Osteocyte (in vitro differentiated cells): ENCODE measurements around the gene TRAK1. TPM values are rescaled to one million over a fixed set of nuclear protein-coding genes. Genes with fewer than 3 reads are reported as not detected.

ENCODE experiments used
- DNase-seq: peaks from one replicate; pipeline ENCODE4 v3.0.0; 2021; ENCODE audit warnings: mixed read lengths; ENCODE audit not compliant: unreplicated experiment; ENCODE audit errors: extremely low spot score
- H3K27ac Mint-ChIP-seq: one replicate; pipeline ENCODE4 v1.8.0; 2021; ENCODE audit warnings: mild to moderate bottlenecking, mixed read lengths; ENCODE audit not compliant: unreplicated experiment
- H3K27me3 Mint-ChIP-seq: one replicate; pipeline ENCODE4 v1.8.0; 2021; ENCODE audit warnings: mixed read lengths; ENCODE audit not compliant: unreplicated experiment
- H3K36me3 Mint-ChIP-seq: one replicate; pipeline ENCODE4 v1.8.0; 2021; ENCODE audit warnings: mixed read lengths; ENCODE audit not compliant: unreplicated experiment
- H3K4me1 Mint-ChIP-seq: one replicate; pipeline ENCODE4 v1.8.0; 2021; ENCODE audit warnings: mixed read lengths; ENCODE audit not compliant: unreplicated experiment
- H3K4me3 Mint-ChIP-seq: one replicate; pipeline ENCODE4 v1.8.0; 2021; ENCODE audit warnings: mild to moderate bottlenecking, moderate library complexity, mixed read lengths; ENCODE audit not compliant: unreplicated experiment
- H3K9me3 Mint-ChIP-seq: one replicate; pipeline ENCODE4 v1.8.0; 2021; ENCODE audit warnings: mixed read lengths; ENCODE audit not compliant: unreplicated experiment
- CTCF ChIP-seq: fragments of 200-600 bp; sonication (generic); IDR thresholded peaks from 2 replicates; pipeline ENCODE4 v1.5.0; 2021; ENCODE audit warnings: antibody characterized with exemption, mild to moderate bottlenecking, moderate library complexity
- total RNA-seq: library from RNA; stranded (reverse); gene quantifications from 2 replicates; pipeline ENCODE4 v1.2.1, GENCODE V29; 2021

Gene TRAK1
- total RNA-seq, 1 donor from 2014 or later, result 30.7 TPM

GRCh38 chr3:42129014-42129953 lies 38.1 kb downstream of the TRAK1 start:
- H3K4me3 Mint-ChIP-seq, result no peak overlapping the region

GRCh38 chr3:42130007-42130328 lies 38.8 kb downstream of the TRAK1 start:
- Mint-ChIP-seq H3K36me3 (peaks cover 22% of the 10 kb centered on the region), H3K27me3 (no peaks in the 10 kb centered on the region), H3K9me3 (no peaks in the 10 kb centered on the region), H3K27ac (no peak overlapping the region), H3K4me3 (no peak overlapping the region), H3K4me1 (no peaks in the 10 kb centered on the region)
- no peak for TF ChIP-seq CTCF
- no peak for DNase-seq

More at GRCh38 chr3:42129014-42129953, 38.1 kb downstream of the TRAK1 start:
- no peaks in the 10 kb centered on the region for H3K4me1 Mint-ChIP-seq
- H3K27ac Mint-ChIP-seq, result no peak overlapping the region
- no peak for TF ChIP-seq CTCF
- no peaks in the 10 kb centered on the region for H3K27me3 Mint-ChIP-seq
- no peak for DNase-seq
- peaks cover 25% of the 10 kb centered on the region for H3K36me3 Mint-ChIP-seq
- H3K9me3 Mint-ChIP-seq, result no peaks in the 10 kb centered on the region

GRCh38 chr3:42130329-42131070 lies 39.3 kb downstream of the TRAK1 start:
- Mint-ChIP-seq H3K9me3 (no peaks in the 10 kb centered on the region), H3K4me3 (no peak overlapping the region), H3K4me1 (no peaks in the 10 kb centered on the region), H3K27ac (no peak overlapping the region), H3K27me3 (no peaks in the 10 kb centered on the region), H3K36me3 (peaks cover 17% of the 10 kb centered on the region)
- no peak for TF ChIP-seq CTCF
- DNase-seq, result no peak

GRCh38 chr3:42133500-42134298 lies 42.5 kb downstream of the TRAK1 start:
- Mint-ChIP-seq H3K36me3 (peaks cover 2% of the 10 kb centered on the region), H3K27ac (no peak overlapping the region), H3K4me1 (no peaks in the 10 kb centered on the region), H3K27me3 (no peaks in the 10 kb centered on the region), H3K9me3 (no peaks in the 10 kb centered on the region), H3K4me3 (no peak overlapping the region)
- no peak for TF ChIP-seq CTCF
- no peak for DNase-seq
